Tibial nerve (tissue), 4 donors: ENCODE data around the gene RBP2. TPM values are rescaled to one million over a fixed set of nuclear protein-coding genes. Genes with fewer than 3 reads are reported as not detected.

Experiments
- DNase-seq, 2 donors: peaks; one replicate each; pipeline ENCODE4 v3.0.0-alpha.2; 2019; ENCODE audit warnings: low spot score in 2 of 2
- H3K27ac ChIP-seq, 4 donors: fragments of 200-600 bp; sonication (generic) in 3 of 4; one replicate each; pipeline ENCODE4 v1.5.1; 2017 to 2019; ENCODE audit warnings: mild to moderate bottlenecking in 1 of 4
- H3K27me3 ChIP-seq, 2 donors: fragments of 200-600 bp; sonication (generic) in 1 of 2; one replicate each; pipeline versions ENCODE4 v1.5.1 to v1.6.0; 2017 to 2019
- H3K36me3 ChIP-seq, 3 donors: fragments of 200-600 bp; sonication (generic); one replicate each; pipeline ENCODE4 v1.5.1; 2018 to 2019
- H3K4me1 ChIP-seq, 4 donors: fragments of 200-600 bp; sonication (generic) in 3 of 4; one replicate each; pipeline ENCODE4 v1.5.1; 2017 to 2019
- H3K4me3 ChIP-seq, 4 donors: fragments of 200-600 bp; sonication (generic) in 3 of 4; one replicate each; pipeline ENCODE4 v1.5.1; 2017 to 2019; ENCODE audit warnings: mild to moderate bottlenecking in 1 of 4, moderate library complexity in 1 of 4
- H3K9me3 ChIP-seq, 4 donors: fragments of 200-600 bp; sonication (generic) in 3 of 4; one replicate each; pipeline ENCODE4 v1.5.1; 2017 to 2019
- CTCF ChIP-seq, 5 experiments: fragments of 200-600 bp in 3 of 5; fragments of 450-650 bp in 2 of 5; sonication (generic) in 3 of 5; IDR thresholded peaks; one replicate each; pipeline ENCODE4 v1.5.1; 2016 to 2019; ENCODE audit warnings: antibody characterized with exemption in 5 of 5, mild to moderate bottlenecking in 3 of 5, moderate library complexity in 2 of 5
- EP300 ChIP-seq, 2 donors: sonication (generic); formaldehyde crosslinking; IDR thresholded peaks; one replicate each; pipeline ENCODE4 v1.6.1; 2017; ENCODE audit warnings: antibody characterized with exemption in 2 of 2, mild to moderate bottlenecking in 1 of 2
- POLR2A ChIP-seq, 2 donors: fragments of 450-650 bp; IDR thresholded peaks; one replicate each; pipeline ENCODE4 v1.6.1; 2017; ENCODE audit warnings: antibody characterized with exemption in 2 of 2, mild to moderate bottlenecking in 2 of 2, moderate library complexity in 2 of 2
- WGBS, 2 donors: methylation state at CpG; one replicate each; pipeline ENCODE4 v1.1.5; 2018; 5-methylcytosine and 5-hydroxymethylcytosine counted together
- total RNA-seq, 4 donors: library from RNA; depleted of rRNA; stranded (reverse); fragments of >200 nt; gene quantifications; one replicate each; pipeline ENCODE4 v1.1.0, GENCODE V29; 2016

Gene RBP2
- total RNA-seq, 4 donors from 2014 or later: not detected

GRCh38 chr3:139456386-139456785 is 19.9 kb downstream of the RBP2 start:
- Histone ChIP-seq H3K27ac (no peak overlapping the region), H3K4me1 (peaks cover 0 to 13% (median 0%) of the 10 kb centered on the region in 4 donors), H3K9me3 (no peaks in the 10 kb centered on the region), H3K27me3 (no peaks in the 10 kb centered on the region), H3K4me3 (no peak overlapping the region), H3K36me3 (no peaks in the 10 kb centered on the region)
- DNase-seq: no peak
- no peak for TF ChIP-seq POLR2A (IDR thresholded peaks at IDR 0.05)
- no peak for TF ChIP-seq CTCF (IDR thresholded peaks at IDR 0.05)
- no peak for TF ChIP-seq EP300 (IDR thresholded peaks at IDR 0.05)
- 57 to 60% methylated on average over 4 of the region's 4 CpGs for WGBS, 2 donors

GRCh38 chr3:139455855-139456254 is 20.5 kb downstream of the RBP2 start:
- Histone ChIP-seq H3K4me3 (no peak overlapping the region), H3K9me3 (no peaks in the 10 kb centered on the region), H3K4me1 (peaks cover 0 to 13% (median 0%) of the 10 kb centered on the region in 4 donors), H3K36me3 (no peaks in the 10 kb centered on the region), H3K27me3 (no peaks in the 10 kb centered on the region), H3K27ac (no peak overlapping the region)
- TF ChIP-seq EP300 (IDR thresholded peaks at IDR 0.05): no peak
- 57 to 60% methylated on average over 3 of the region's 3 CpGs for WGBS, 2 donors
- DNase-seq: no peak

GRCh38 chr3:139455206-139455605 is 21.1 kb downstream of the RBP2 start:
- WGBS, 2 donors: 88 to 92% methylated on average over 1 of the region's 1 CpG
- Histone ChIP-seq H3K4me1 (peaks cover 0 to 9% (median 0%) of the 10 kb centered on the region in 4 donors), H3K4me3 (no peak overlapping the region)

GRCh38 chr3:139454346-139454745 is 22.0 kb downstream of the RBP2 start:
- peaks cover 0 to 5% (median 0%) of the 10 kb centered on the region in 4 donors for H3K4me1 ChIP-seq
- 84 to 92% methylated on average over 2 of the region's 2 CpGs for WGBS, 2 donors
- no peak for DNase-seq
- no peak for TF ChIP-seq CTCF (IDR thresholded peaks at IDR 0.05)
- TF ChIP-seq POLR2A (IDR thresholded peaks at IDR 0.05): no peak
- no peak for TF ChIP-seq EP300 (IDR thresholded peaks at IDR 0.05)
- no peak overlapping the region for H3K27ac ChIP-seq
- H3K4me3 ChIP-seq: no peak overlapping the region
- peaks cover 0 to 1% (median 0%) of the 10 kb centered on the region in 3 donors for H3K36me3 ChIP-seq
- H3K9me3 ChIP-seq: no peaks in the 10 kb centered on the region
- no peaks in the 10 kb centered on the region for H3K27me3 ChIP-seq

More at GRCh38 chr3:139455206-139455605, 21.1 kb downstream of the RBP2 start:
- TF ChIP-seq EP300 (IDR thresholded peaks at IDR 0.05) (no peak), POLR2A (IDR thresholded peaks at IDR 0.05) (no peak), CTCF (IDR thresholded peaks at IDR 0.05) (no peak)
- Histone ChIP-seq H3K27ac (no peak overlapping the region), H3K36me3 (no peaks in the 10 kb centered on the region), H3K9me3 (no peaks in the 10 kb centered on the region), H3K27me3 (no peaks in the 10 kb centered on the region)
- no peak for DNase-seq

- no peak overlapping the region for H3K27ac ChIP-seq
- H3K27me3 ChIP-seq: no peaks in the 10 kb centered on the region
- peaks cover 0 to 5% (median 0%) of the 10 kb centered on the region in 3 donors for H3K36me3 ChIP-seq
- DNase-seq: no peak
- H3K4me1 ChIP-seq: no peaks in the 10 kb centered on the region
- no peak overlapping the region for H3K4me3 ChIP-seq
- TF ChIP-seq CTCF (IDR thresholded peaks at IDR 0.05): no peak
- H3K9me3 ChIP-seq: no peaks in the 10 kb centered on the region
These were observed 26.2 kb downstream of the RBP2 start for GRCh38 chr3:139450159-139450558.

GRCh38 chr3:139449566-139449965 is 26.8 kb downstream of the RBP2 start:
- WGBS, 2 donors: 81 to 84% methylated on average over 5 of the region's 5 CpGs
- H3K9me3 ChIP-seq: no peaks in the 10 kb centered on the region

More at GRCh38 chr3:139449566-139449965, 26.8 kb downstream of the RBP2 start:
- TF ChIP-seq EP300 (IDR thresholded peaks at IDR 0.05) (no peak), CTCF (IDR thresholded peaks at IDR 0.05) (no peak), POLR2A (IDR thresholded peaks at IDR 0.05) (no peak)
- Histone ChIP-seq H3K4me1 (no peaks in the 10 kb centered on the region), H3K36me3 (peaks cover 0 to 7% (median 0%) of the 10 kb centered on the region in 3 donors), H3K27ac (no peak overlapping the region), H3K4me3 (no peak overlapping the region), H3K27me3 (no peaks in the 10 kb centered on the region)
- no peak for DNase-seq
